Measurements from ENCODE around the gene ODAD3.
A peak's percentile ranks its signal among the peaks of the same experiment; 100 is the strongest.
"Not testable (repeated sequence)": the region's sequence is repeated elsewhere in the genome, so short reads cannot be mapped to it uniquely, and the experiment has no call there.

Gene ODAD3

GRCh38 chr19:11379857-11380350 is 55.0 kb downstream of the ODAD3 start:
- TF ChIP-seq EZH2 (optimal IDR thresholded peaks at IDR 0.05; ENCODE audit: low read depth, low read length) (no peak), CTCF (IDR thresholded peaks at IDR 0.05; ENCODE audit: low read length) (no peak), EZH2phosphoT487 (IDR thresholded peaks at IDR 0.05; ENCODE audit: low read length) (no peak)
- Histone ChIP-seq H3K4me2 (ENCODE audit: low read depth, low read length) (peak overlapping the region; percentile 79), H3K27ac (ENCODE audit: low read length) (peak overlapping the region; percentile 92; the same call in 1 of the 2 replicates), H3K4me1 (ENCODE audit: low read length) (peaks cover 30% of the 10 kb centered on the region), H2AFZ (ENCODE audit: low read length) (peak overlapping the region; percentile 93), H3K36me3 (replicated peaks; ENCODE audit: insufficient read depth, low read length) (no peaks in the 10 kb centered on the region), H3K4me3 (ENCODE audit: low read length) (peak overlapping the region; percentile 88), H3K9ac (ENCODE audit: low read length) (peak overlapping the region; percentile 80; the same call in 1 of the 2 replicates), H3K27me3 (replicated peaks; ENCODE audit: insufficient read depth, low read length) (peaks cover 21% of the 10 kb centered on the region), H3K9me3 (replicated peaks; ENCODE audit: insufficient read depth, low read length) (no peaks in the 10 kb centered on the region), H3F3A (ENCODE audit: insufficient read depth, low read length) (peaks cover 20% of the 10 kb centered on the region; the same call in 1 of the 2 replicates), H3K79me2 (ENCODE audit: low read length) (peaks cover 12% of the 10 kb centered on the region), H3K9me2 (replicated peaks; ENCODE audit: insufficient read depth, low read length) (no peaks in the 10 kb centered on the region), H4K20me1 (ENCODE audit: insufficient read depth, low read length) (no peaks in the 10 kb centered on the region)
- no peak for DNase-seq

- Histone ChIP-seq H3K79me2 (ENCODE audit: low read length) (peaks cover 12% of the 10 kb centered on the region), H3F3A (ENCODE audit: insufficient read depth, low read length) (peaks cover 20% of the 10 kb centered on the region; the same call in 1 of the 2 replicates), H3K27me3 (replicated peaks; ENCODE audit: insufficient read depth, low read length) (peaks cover 17% of the 10 kb centered on the region), H3K4me1 (ENCODE audit: low read length) (peaks cover 30% of the 10 kb centered on the region)
- not testable (repeated sequence) for H4K20me1 ChIP-seq (ENCODE audit: insufficient read depth, low read length); H3K36me3 ChIP-seq (replicated peaks; ENCODE audit: insufficient read depth, low read length); H3K9ac ChIP-seq (ENCODE audit: low read length); H2AFZ ChIP-seq (ENCODE audit: low read length); H3K27ac ChIP-seq (ENCODE audit: low read length); H3K4me2 ChIP-seq (ENCODE audit: low read depth, low read length); H3K9me2 ChIP-seq (replicated peaks; ENCODE audit: insufficient read depth, low read length); H3K9me3 ChIP-seq (replicated peaks; ENCODE audit: insufficient read depth, low read length); DNase-seq; H3K4me3 ChIP-seq (ENCODE audit: low read length)
Observed at GRCh38 chr19:11379269-11379845, 55.6 kb downstream of the ODAD3 start.

GRCh38 chr19:11378319-11379189 is 56.4 kb downstream of the ODAD3 start:
- Histone ChIP-seq H2AFZ (ENCODE audit: low read length) (no peak overlapping the region), H3K36me3 (replicated peaks; ENCODE audit: insufficient read depth, low read length) (no peaks in the 10 kb centered on the region), H3K4me1 (ENCODE audit: low read length) (peaks cover 30% of the 10 kb centered on the region), H3K27me3 (replicated peaks; ENCODE audit: insufficient read depth, low read length) (peaks cover 9% of the 10 kb centered on the region), H3K9ac (ENCODE audit: low read length) (no peak overlapping the region), H3K4me2 (ENCODE audit: low read depth, low read length) (no peak overlapping the region), H3K4me3 (ENCODE audit: low read length) (no peak overlapping the region), H4K20me1 (ENCODE audit: insufficient read depth, low read length) (no peaks in the 10 kb centered on the region), H3K9me2 (replicated peaks; ENCODE audit: insufficient read depth, low read length) (no peaks in the 10 kb centered on the region), H3K27ac (ENCODE audit: low read length) (no peak overlapping the region), H3F3A (ENCODE audit: insufficient read depth, low read length) (peaks cover 20% of the 10 kb centered on the region; the same call in 1 of the 2 replicates), H3K9me3 (replicated peaks; ENCODE audit: insufficient read depth, low read length) (no peaks in the 10 kb centered on the region), H3K79me2 (ENCODE audit: low read length) (peaks cover 16% of the 10 kb centered on the region)
- peak; percentile 46 for TF ChIP-seq CTCF (IDR thresholded peaks at IDR 0.05; ENCODE audit: low read length)
- no peak for TF ChIP-seq EZH2phosphoT487 (IDR thresholded peaks at IDR 0.05; ENCODE audit: low read length)
- TF ChIP-seq EZH2 (optimal IDR thresholded peaks at IDR 0.05; ENCODE audit: low read depth, low read length) = no peak
- DNase-seq = no peak
